ENCODE data around the gene NIT2.
A peak's percentile ranks its signal among the peaks of the same experiment; 100 is the strongest.
"Not testable (repeated sequence)": the region's sequence is repeated elsewhere in the genome, so short reads cannot be mapped to it uniquely, and the experiment has no call there.

The NIT2 gene

GRCh38 chr3:100336229-100336628 is 1.7 kb downstream of the NIT2 start:
- DNase-seq (ENCODE audit: low spot score); FAIRE-seq: not testable (repeated sequence)

GRCh38 chr3:100338911-100339310 is 4.4 kb downstream of the NIT2 start:
- DNase-seq (ENCODE audit: low spot score) (no peak), FAIRE-seq (no peak)

- DNase-seq (ENCODE audit: low spot score) (no peak), FAIRE-seq (no peak)
Observed at GRCh38 chr3:100339786-100340185, 5.2 kb downstream of the NIT2 start.

GRCh38 chr3:100340527-100340926 is 6.0 kb downstream of the NIT2 start:
- DNase-seq (ENCODE audit: low spot score) (no peak), FAIRE-seq (no peak)

GRCh38 chr3:100348727-100349126 is 14.2 kb downstream of the NIT2 start:
- no peak for FAIRE-seq
- no peak for DNase-seq (ENCODE audit: low spot score)

- FAIRE-seq: not testable (repeated sequence)
Observed at GRCh38 chr3:100351770-100352169, 17.2 kb downstream of the NIT2 start.

GRCh38 chr3:100352296-100353231 is 18.0 kb downstream of the NIT2 start:
- peak; percentile 70 for FAIRE-seq
- DNase-seq (ENCODE audit: low spot score): peak; percentile 52

More at GRCh38 chr3:100351770-100352169, 17.2 kb downstream of the NIT2 start:
- DNase-seq (ENCODE audit: low spot score): not testable (repeated sequence)

GRCh38 chr3:100354850-100355249 is 20.3 kb downstream of the NIT2 start:
- peak; percentile 77 for DNase-seq (ENCODE audit: low spot score)
- FAIRE-seq: peak; percentile 96

- FAIRE-seq (peak; percentile 79), DNase-seq (ENCODE audit: low spot score) (no peak)
Observed at GRCh38 chr3:100358413-100358812, 23.9 kb downstream of the NIT2 start.

- FAIRE-seq (peak; percentile 38), DNase-seq (ENCODE audit: low spot score) (no peak)
Observed at GRCh38 chr3:100359035-100359434, 24.5 kb downstream of the NIT2 start.

GRCh38 chr3:100360757-100361496 is 26.4 kb downstream of the NIT2 start:
- DNase-seq (ENCODE audit: low spot score) (no peak), FAIRE-seq (no peak)

- DNase-seq (ENCODE audit: low spot score): no peak
- FAIRE-seq: no peak
Observed at GRCh38 chr3:100361897-100362296, 27.3 kb downstream of the NIT2 start.

GRCh38 chr3:100364421-100364820 is 29.9 kb downstream of the NIT2 start:
- DNase-seq (ENCODE audit: low spot score) (no peak), FAIRE-seq (no peak)

- no peak for DNase-seq (ENCODE audit: low spot score)
- FAIRE-seq: no peak
Observed at GRCh38 chr3:100366424-100366823, 31.9 kb downstream of the NIT2 start.

- DNase-seq (ENCODE audit: low spot score) (no peak), FAIRE-seq (no peak)
Observed at GRCh38 chr3:100368441-100368840, 33.9 kb downstream of the NIT2 start.

- FAIRE-seq (no peak), DNase-seq (ENCODE audit: low spot score) (no peak)
Observed at GRCh38 chr3:100370756-100371155, 36.2 kb downstream of the NIT2 start.

- FAIRE-seq (peak; percentile 68), DNase-seq (ENCODE audit: low spot score) (no peak)
Observed at GRCh38 chr3:100374521-100374920, 40.0 kb downstream of the NIT2 start.

- DNase-seq (ENCODE audit: low spot score) (no peak), FAIRE-seq (no peak)
Observed at GRCh38 chr3:100376301-100376700, 41.7 kb downstream of the NIT2 start.

GRCh38 chr3:100384733-100385525 is 50.4 kb downstream of the NIT2 start:
- FAIRE-seq (no peak), DNase-seq (ENCODE audit: low spot score) (no peak)

- FAIRE-seq: peak; percentile 22
- no peak for DNase-seq (ENCODE audit: low spot score)
Observed at GRCh38 chr3:100386437-100387074, 52.0 kb downstream of the NIT2 start.

GRCh38 chr3:100389025-100389424 is 54.5 kb downstream of the NIT2 start:
- DNase-seq (ENCODE audit: low spot score): no peak
- no peak for FAIRE-seq

Measured in RCC 7860 (cell line).